Natural killer cell (primary cell): ENCODE measurements around the gene MBTD1. TPM values are rescaled to one million over a fixed set of nuclear protein-coding genes. Genes with fewer than 3 reads are reported as not detected.
A peak's percentile ranks its signal among the peaks of the same experiment; 100 is the strongest.

Experiments used
- ATAC-seq, 3 donors: fragments of 150-1000 bp in 2 of 3; fragments of 200-7000 bp in 1 of 3; cut with Tn5 transposase; 1 replicate in 1 of 3; 2 replicates in 2 of 3; pipeline ENCODE4 v1.10.0; 2021; ENCODE audit warnings: mild to moderate bottlenecking in 2 of 3, moderate library complexity in 2 of 3
- DNase-seq, 2 donors: peaks; one replicate each; pipeline versions ENCODE4 v3.0.0 to v3.0.0-alpha.2; 2013 to 2021; ENCODE audit warnings: mixed read lengths in 1 of 2
- H3K27ac ChIP-seq: one replicate; pipeline ENCODE4 v1.5.1; 2013; ENCODE audit warnings: mild to moderate bottlenecking, low read length
- H3K27me3 ChIP-seq: one replicate; pipeline ENCODE4 v1.6.1; 2013; ENCODE audit warnings: low read length; ENCODE audit not compliant: control insufficient read depth, insufficient read depth
- H3K36me3 ChIP-seq: one replicate; pipeline ENCODE4 v1.6.1; 2013; ENCODE audit warnings: low read length; ENCODE audit not compliant: control insufficient read depth, insufficient read depth
- H3K4me1 ChIP-seq: one replicate; pipeline ENCODE4 v1.6.1; 2013; ENCODE audit warnings: low read length; ENCODE audit not compliant: control insufficient read depth, insufficient read depth
- H3K4me3 ChIP-seq: one replicate; pipeline ENCODE4 v1.5.1; 2013; ENCODE audit warnings: low read length
- H3K9me3 ChIP-seq: one replicate; pipeline ENCODE4 v1.6.1; 2013; ENCODE audit warnings: low read length; ENCODE audit not compliant: control insufficient read depth, insufficient read depth
- H3K27ac Mint-ChIP-seq, 2 donors: one replicate each; pipeline ENCODE4 v1.8.0; 2022; ENCODE audit warnings: mild to moderate bottlenecking in 2 of 2, mixed read lengths in 2 of 2, moderate library complexity in 1 of 2
- H3K27me3 Mint-ChIP-seq, 2 donors: one replicate each; pipeline ENCODE4 v1.8.0; 2022; ENCODE audit warnings: low read depth in 2 of 2, mixed read lengths in 2 of 2
- H3K36me3 Mint-ChIP-seq: one replicate; pipeline ENCODE4 v1.8.0; 2022; ENCODE audit warnings: mixed read lengths
- H3K4me1 Mint-ChIP-seq, 2 donors: one replicate each; pipeline ENCODE4 v1.8.0; 2022; ENCODE audit warnings: mixed read lengths in 2 of 2
- H3K4me3 Mint-ChIP-seq: one replicate; pipeline ENCODE4 v1.8.0; 2022; ENCODE audit warnings: mild to moderate bottlenecking, moderate library complexity, mixed read lengths
- H3K9me3 Mint-ChIP-seq, 2 donors: one replicate each; pipeline ENCODE4 v1.8.0; 2022; ENCODE audit warnings: mixed read lengths in 2 of 2
- CTCF ChIP-seq: fragments of 200-600 bp; IDR thresholded peaks from one replicate; pipeline ENCODE4 v1.8.0; 2022; ENCODE audit warnings: antibody characterized with exemption
- WGBS: methylation state at CpG from one replicate; pipeline ENCODE4 v1.1.7; 2013; ENCODE audit warnings: missing lambda C conversion rate; ENCODE audit not compliant: insufficient coverage; 5-methylcytosine and 5-hydroxymethylcytosine counted together
- intact Hi-C: fragments of 100-400 bp; cut with micrococcal nuclease; formaldehyde crosslinking; loops from one replicate; pipeline ENCODE4 v1.14.2; 2022
- total RNA-seq, 4 donors: library from RNA; stranded (reverse); fragments of 120-200 nt in 1 of 4; gene quantifications; one replicate each; pipeline versions ENCODE4 v1.2.3 to v1.2.4, GENCODE V29; 2013 to 2022

MBTD1 gene
- total RNA-seq, 3 donors from 2014 or later (not counting 1 experiment from before 2014, with no cell fraction given) = 24.6 to 32.4 (median 28.8) TPM

DNA sequence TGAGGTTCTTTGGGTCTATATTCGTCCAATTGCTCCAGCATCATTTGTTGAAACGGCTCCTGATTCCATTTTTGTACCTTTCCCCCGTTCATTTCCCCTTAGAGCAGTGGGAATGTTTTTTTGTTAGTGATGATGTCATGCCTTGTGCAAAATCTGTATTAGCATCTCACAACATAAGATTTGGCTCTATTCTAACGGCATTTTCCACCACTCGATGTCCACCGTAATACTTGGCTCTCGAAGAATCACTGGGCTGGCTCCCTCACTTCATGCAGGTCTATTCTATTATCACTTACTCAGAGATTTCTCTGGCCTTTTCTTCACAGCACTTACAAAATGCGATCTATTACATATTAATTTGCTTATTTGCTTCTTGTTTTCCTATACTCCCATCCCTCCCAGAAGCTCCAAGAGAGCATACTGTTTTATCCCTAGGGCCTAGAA lies 107.1 kb downstream of the MBTD1 start:
- Histone ChIP-seq H3K9me3 (no peaks in the 10 kb centered on the region), H3K4me1 (peaks cover 14% of the 10 kb centered on the region), H3K27me3 (no peaks in the 10 kb centered on the region), H3K4me3 (peak overlapping the region; percentile 25), H3K27ac (peak overlapping the region; percentile 86), H3K36me3 (peaks cover 2% of the 10 kb centered on the region)
- H3K27me3 Mint-ChIP-seq = no peaks in the 10 kb centered on the region
- no peak for TF ChIP-seq CTCF
- ATAC-seq (no peak), DNase-seq (no peak)
- no peaks in the 10 kb centered on the region for H3K36me3 Mint-ChIP-seq
- WGBS = 38% methylated on average over 6 of the region's 8 CpGs
- H3K9me3 Mint-ChIP-seq = no peaks in the 10 kb centered on the region
- no peaks in the 10 kb centered on the region for H3K4me1 Mint-ChIP-seq
- no peak overlapping the region for H3K4me3 Mint-ChIP-seq
- intact Hi-C loops = loop anchor here (1.0 to 5.0 kb wide), 7 partner anchors 31 to 433 kb away; partner anchors contain the start of genes LUC7L3, MBTD1, TOB1 and UTP18
- no peak overlapping the region for H3K27ac Mint-ChIP-seq

DNA sequence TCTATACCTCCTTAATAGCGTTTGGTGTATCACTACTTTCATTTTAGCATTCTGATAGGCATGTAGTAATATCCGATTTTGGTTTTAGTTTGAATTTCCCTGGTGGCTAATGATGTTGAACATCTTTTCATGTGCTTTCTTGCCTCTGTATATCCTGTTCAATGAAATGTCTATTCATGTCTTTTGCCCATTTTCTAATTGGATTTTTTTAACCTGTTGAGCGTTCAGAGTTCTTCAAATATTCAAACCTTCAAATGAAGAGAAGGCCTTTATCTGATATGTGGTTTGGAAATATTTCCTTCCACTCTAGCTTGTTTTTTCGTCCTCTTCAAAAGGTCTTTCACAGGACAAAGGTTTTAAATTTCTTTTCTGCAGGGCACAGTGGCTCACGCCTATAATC lies 108.9 kb downstream of the MBTD1 start:
- DNase-seq = no peak
- H3K27me3 Mint-ChIP-seq = no peaks in the 10 kb centered on the region
- Histone ChIP-seq H3K36me3 (no peaks in the 10 kb centered on the region), H3K27me3 (no peaks in the 10 kb centered on the region), H3K4me1 (peaks cover 14% of the 10 kb centered on the region), H3K27ac (no peak overlapping the region), H3K4me3 (no peak overlapping the region), H3K9me3 (no peaks in the 10 kb centered on the region)
- 72% methylated on average over 2 of the region's 5 CpGs for WGBS
- no peak overlapping the region for H3K4me3 Mint-ChIP-seq
- H3K36me3 Mint-ChIP-seq = no peaks in the 10 kb centered on the region
- no peak for TF ChIP-seq CTCF
- intact Hi-C loops = loop anchor here (5.0 kb wide), 3 partner anchors 111 to 299 kb away; partner anchors contain the start of genes MBTD1, TOB1 and UTP18
- H3K27ac Mint-ChIP-seq = no peak overlapping the region
- no peak for ATAC-seq
- no peaks in the 10 kb centered on the region for H3K9me3 Mint-ChIP-seq
- no peaks in the 10 kb centered on the region for H3K4me1 Mint-ChIP-seq

- no peak overlapping the region for H3K27ac ChIP-seq
- no peak overlapping the region for H3K4me3 ChIP-seq
- H3K27me3 ChIP-seq = no peaks in the 10 kb centered on the region
- ATAC-seq = no peak
- Mint-ChIP-seq H3K9me3 (no peaks in the 10 kb centered on the region), H3K36me3 (no peaks in the 10 kb centered on the region), H3K4me3 (no peak overlapping the region), H3K4me1 (no peaks in the 10 kb centered on the region), H3K27me3 (peaks cover 0 to 5% of the 10 kb centered on the region in 2 donors), H3K27ac (no peak overlapping the region)
- DNase-seq = no peak
- 100% methylated on average over 2 of the region's 2 CpGs for WGBS
- no peaks in the 10 kb centered on the region for H3K9me3 ChIP-seq
- intact Hi-C loops = no loop called here
- no peaks in the 10 kb centered on the region for H3K36me3 ChIP-seq
- H3K4me1 ChIP-seq = peaks cover 11% of the 10 kb centered on the region
- no peak for TF ChIP-seq CTCF
Observed at GRCh38 chr17:51149163-51149562, 110.7 kb downstream of the MBTD1 start.

- H3K27me3 Mint-ChIP-seq = peaks cover 0 to 5% of the 10 kb centered on the region in 2 donors
- H3K27ac Mint-ChIP-seq = no peak overlapping the region
Observed at GRCh38 chr17:51147650-51148049, 112.2 kb downstream of the MBTD1 start.

More at GRCh38 chr17:51147650-51148049, 112.2 kb downstream of the MBTD1 start:
- Histone ChIP-seq H3K4me1 (peaks cover under 1% of the 10 kb centered on the region), H3K36me3 (no peaks in the 10 kb centered on the region), H3K27ac (no peak overlapping the region), H3K9me3 (no peaks in the 10 kb centered on the region), H3K4me3 (no peak overlapping the region), H3K27me3 (no peaks in the 10 kb centered on the region)
- 64% methylated on average over 3 of the region's 4 CpGs for WGBS
- TF ChIP-seq CTCF = no peak
- intact Hi-C loops = no loop called here
- Mint-ChIP-seq H3K9me3 (no peaks in the 10 kb centered on the region), H3K36me3 (no peaks in the 10 kb centered on the region), H3K4me3 (no peak overlapping the region), H3K4me1 (no peaks in the 10 kb centered on the region)
- DNase-seq (no peak), ATAC-seq (no peak)
